ENCODE data around the gene HAUS7.
"Not testable (repeated sequence)": the region's sequence is repeated elsewhere in the genome, so short reads cannot be mapped to it uniquely, and the experiment has no call there.

HAUS7 gene

DNA sequence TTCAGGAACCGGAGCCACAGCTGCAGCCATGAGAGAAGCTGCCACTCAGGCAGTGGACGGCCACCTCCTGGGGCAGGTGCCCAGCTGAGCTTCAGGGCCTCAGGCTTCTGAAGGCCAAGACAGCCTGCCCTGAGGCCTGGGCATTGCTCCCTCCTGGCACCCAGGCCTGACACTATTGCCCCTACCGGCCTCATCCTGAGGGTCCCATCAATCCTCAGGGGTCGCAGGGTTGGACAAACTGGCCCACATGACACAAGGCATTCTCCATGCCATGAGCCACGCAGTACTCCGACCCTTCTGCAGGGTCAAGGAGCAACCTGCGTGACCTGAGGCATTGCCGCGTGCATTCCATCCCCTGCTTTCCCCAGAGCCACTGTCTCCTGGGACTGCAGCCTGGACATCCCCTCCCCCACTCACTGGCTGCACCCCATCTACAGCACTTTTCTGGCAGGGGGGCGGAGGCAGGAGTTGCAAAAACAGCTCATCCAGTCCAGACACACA lies 62.1 kb downstream of the HAUS7 start:
- no peak for DNase-seq (ENCODE audit: low spot score)

DNA sequence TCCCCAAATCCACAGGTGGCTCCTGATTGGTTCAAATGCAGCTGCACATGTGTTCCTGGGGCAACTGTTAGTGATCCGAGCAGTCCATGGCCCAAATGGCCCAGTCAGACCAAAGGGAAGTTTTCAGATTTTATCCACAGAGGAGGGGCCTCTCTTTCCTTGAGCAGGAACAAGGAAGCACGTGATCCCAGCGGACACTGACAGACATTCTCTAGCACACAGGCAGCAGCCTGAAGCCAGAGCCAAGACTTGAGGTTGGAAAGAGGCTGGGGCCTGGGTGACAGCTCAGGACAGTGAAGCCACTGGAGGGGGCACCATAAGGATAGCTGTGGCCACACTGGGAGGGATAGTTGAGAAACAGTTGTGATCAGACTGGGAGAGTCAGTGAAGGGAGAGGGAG lies 62.6 kb downstream of the HAUS7 start:
- no peak for DNase-seq (ENCODE audit: low spot score)

DNA sequence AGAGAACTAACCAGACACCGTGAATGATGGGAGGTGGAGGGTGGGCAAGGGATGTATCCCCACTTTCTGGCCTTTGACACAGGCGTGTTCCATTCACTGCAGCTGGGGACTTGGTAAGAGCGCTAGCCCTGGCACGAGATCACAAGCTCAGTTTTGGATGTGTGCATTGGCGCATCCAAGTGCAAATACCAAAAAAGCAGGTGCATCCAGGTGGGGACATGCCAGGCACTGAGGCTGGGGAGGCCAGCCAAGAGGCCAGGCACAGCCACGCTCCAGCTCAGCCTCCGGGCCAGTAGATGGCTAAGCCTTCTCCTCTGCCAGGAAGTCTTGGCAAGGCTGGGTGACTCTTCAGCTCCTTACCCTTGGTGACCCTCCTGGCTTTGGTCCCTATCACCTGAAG lies 63.5 kb downstream of the HAUS7 start:
- DNase-seq (ENCODE audit: low spot score), result no peak

DNA sequence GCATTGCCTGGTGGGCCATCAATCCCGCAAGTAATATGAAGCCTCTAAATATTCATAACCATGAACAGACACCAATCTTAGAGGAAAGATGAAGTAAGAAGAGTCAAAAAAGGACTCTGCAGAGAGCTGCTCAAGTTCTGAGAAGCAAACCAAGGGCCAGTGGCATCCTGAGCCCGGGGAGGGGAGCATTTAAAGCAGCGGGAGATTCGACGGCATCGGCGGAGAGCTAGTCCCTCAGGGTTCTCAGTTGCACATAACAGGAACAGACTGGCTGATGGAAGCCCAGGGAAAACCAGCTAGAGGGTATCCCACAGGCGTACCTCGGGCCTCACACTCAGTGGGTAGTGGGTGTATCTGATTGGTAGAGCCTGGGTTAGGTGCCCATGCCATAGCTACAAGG lies 64.4 kb downstream of the HAUS7 start:
- no peak for DNase-seq (ENCODE audit: low spot score)

DNA sequence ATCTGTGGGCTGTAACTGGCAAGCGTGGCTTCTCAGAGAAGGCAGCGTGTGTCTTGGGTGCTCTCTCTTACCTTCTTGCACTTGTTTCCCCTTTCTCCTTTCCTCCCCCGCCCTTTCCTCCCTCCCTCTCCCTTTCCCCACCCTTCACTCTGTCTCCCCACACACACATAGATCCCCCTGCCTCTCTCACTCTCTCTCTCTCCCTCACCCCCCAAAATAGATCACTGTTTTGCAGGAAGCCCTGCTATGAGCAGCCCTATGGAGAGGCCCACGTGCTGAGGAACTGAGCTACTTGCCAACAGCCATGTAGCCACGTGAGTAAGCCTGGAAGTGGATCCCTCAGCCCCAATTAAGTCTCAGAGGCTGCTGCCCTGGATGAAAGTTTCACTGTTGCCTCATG lies 65.0 kb downstream of the HAUS7 start:
- DNase-seq (ENCODE audit: low spot score), result no peak

DNA sequence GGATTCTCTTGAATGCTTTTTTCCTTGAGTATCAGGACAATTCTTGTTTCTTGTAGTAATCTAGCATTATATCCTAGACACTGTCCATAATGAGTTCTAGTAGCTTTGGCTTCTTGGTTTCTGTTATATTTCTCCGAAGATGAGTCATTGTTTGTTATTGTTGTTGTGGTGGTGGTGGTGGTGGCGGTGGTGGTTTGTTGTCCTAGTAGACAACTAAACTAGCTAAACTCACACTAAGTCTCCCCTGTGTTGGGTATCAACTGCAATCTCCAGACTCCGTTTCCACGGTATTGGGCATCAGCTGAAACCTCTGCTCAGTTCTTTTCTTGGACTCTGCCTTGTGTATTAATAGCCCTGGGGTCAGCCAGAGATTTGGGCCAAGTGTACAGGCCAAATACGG lies 66.0 kb downstream of the HAUS7 start:
- not testable (repeated sequence) for DNase-seq (ENCODE audit: low spot score)

DNA sequence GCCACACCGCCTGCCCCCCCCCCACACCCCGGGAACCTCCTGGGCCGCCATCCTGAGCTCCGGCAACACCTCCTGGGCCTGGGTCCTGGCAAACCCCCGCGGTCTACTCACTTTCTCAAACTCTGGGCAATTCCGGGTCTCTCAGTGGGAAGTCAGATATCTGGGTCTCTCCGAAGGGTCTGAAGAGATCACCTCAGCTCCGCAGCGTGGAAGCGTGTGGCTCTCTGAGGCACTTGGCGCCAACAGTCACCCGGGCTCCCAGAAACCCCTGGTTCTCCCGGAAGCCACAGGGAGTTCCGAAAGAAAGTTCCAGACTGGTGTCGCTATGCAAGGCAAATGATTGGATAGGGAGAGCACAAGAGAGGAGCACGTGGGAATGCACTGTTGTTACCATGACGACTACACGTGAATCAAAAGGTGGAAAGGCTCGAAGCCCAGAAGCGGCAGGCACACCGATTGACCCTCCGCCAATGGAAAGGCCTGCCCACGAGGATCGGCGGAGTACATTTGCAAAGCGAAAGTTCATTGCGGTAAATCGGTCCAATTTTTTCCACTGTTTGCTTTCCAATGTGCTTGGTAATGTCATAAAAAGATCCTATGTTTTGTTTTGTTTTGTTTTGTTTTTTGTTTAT lies 69.1 kb downstream of the HAUS7 start, which contains the start of gene PNMA6E:
Gene PNMA6E, minus strand, starts transcription at position 218 of the 632 bp plus-strand sequence. CDS start 2,501 bp downstream, outside the sequence.
- no peak for DNase-seq (ENCODE audit: low spot score)

DNA sequence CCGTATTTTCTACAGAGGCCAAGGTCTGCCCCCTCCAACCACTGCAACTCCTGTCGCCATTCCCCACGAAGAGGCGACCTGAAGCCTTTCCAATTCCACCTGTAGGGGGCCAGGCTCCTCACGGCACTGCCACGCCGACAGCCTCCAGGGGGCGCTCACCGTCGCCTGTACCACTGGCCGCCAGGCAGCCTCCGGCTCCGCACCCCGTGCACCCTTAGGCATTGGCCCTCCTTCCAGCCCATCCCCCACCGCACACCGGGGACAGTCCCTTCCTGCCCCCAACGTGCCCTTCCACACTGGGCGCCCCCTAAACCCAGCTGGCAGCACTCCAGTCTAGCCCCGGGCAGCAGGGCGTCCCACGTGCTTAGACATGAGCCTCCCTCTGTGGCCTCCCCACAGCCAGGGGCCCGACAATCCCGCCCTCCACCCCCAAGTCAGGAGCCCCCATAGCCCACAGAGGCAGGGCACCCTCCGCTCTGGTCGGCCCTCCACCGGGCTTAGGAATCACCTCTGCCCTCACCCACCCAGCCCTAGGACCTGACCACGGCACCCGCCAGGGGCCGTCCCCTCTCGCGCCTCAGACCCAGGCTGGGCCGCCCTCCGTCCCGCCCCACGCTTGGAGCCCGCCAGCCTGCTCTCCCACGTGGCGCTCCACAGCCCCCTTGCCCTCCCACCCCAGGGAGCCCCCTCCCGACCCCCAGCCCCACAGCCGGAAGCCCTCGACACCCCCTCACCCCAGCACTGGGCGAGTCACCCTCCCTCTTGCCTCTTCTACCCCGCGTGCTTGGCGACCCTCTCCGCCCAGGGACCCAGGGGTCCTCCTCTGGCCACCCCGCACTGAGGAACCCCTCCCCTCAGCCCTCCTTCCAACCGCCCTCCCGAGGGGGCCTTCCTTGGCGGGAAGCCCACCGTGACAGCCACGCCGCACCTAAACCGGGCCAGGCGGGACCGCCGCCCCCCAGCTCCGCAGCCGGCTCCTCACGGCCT lies 69.9 kb downstream of the HAUS7 start:
- DNase-seq (ENCODE audit: low spot score), result no peak

DNA sequence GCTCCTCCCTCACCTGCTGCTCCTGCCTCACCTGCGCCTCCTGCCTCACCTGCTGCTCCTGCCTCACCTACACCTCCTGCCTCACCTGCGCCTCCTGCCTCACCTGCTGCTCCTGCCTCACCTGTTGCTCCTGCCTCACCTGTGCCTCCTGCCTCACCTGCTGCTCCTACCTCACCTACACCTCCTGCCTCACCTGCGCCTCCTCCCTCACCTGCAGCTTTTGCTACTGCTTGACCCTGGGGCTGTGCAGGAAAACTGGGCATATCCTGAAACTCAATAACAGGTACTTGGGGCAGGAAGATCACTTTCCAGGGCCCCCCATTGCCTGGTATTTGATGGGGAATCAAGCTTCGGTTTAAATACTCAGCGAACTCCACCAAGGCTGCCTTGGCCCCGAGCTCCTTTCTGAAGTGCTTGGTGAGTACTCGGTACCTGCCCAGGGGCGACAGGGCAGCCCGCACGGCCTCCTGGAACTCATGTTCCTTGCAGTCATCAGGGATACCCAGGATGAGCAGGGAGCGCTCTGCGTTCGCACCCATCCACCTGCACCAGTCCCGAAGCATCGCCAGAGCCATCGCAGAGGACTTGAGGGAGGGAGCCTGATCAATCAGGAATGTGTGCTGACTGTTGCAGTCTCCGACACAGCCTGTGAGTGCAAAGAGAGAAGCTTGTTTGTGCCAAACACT lies 72.0 kb downstream of the HAUS7 start:
- no peak for DNase-seq (ENCODE audit: low spot score)
